SK-N-MC (cell line): Measurements from ENCODE around the gene HJURP.

ENCODE experiments used
- EZH2 ChIP-seq: fragments of 200-600 bp; sonication (generic); IDR thresholded peaks from one replicate; pipeline ENCODE4 v1.6.1; 2017; ENCODE audit warnings: antibody characterized with exemption
- FOXP2 ChIP-seq: optimal IDR thresholded peaks from 2 replicates; pipeline ENCODE3; 2011; ENCODE audit warnings: mild to moderate bottlenecking, moderate library complexity; ENCODE audit not compliant: insufficient read depth; ENCODE audit errors: extremely low read length, control extremely low read depth
- POLR2AphosphoS5 ChIP-seq: IDR thresholded peaks from 2 replicates; pipeline ENCODE4 v1.6.1; 2012; ENCODE audit warnings: mild to moderate bottlenecking, low read depth, low read length, borderline replicate concordance

DNA sequence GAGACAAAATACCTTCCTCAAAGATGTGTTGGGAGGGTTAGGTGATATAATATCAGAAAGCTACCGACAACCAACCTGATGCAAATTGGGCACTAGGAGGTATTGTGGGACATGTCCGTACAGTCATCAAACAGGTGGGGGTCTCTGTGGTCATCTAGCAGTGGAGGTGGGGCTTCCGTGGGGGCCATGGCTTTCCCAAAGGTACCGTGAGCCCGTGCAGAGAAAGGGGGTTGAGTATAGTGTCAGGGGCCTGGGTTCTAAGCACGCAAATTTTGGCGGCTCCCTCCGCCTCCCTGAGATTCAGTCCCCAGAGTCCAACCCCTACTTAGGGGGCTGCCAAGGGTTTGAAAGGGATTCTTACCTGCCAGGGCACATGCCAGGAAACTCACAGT, 32.6 kb downstream of the HJURP start:
- TF ChIP-seq POLR2AphosphoS5 (no peak), EZH2 (no peak), FOXP2 (no peak)
